PC-3 (cell line): ENCODE measurements around the gene ANTXR1. TPM values are rescaled to one million over a fixed set of nuclear protein-coding genes. Genes with fewer than 3 reads are reported as not detected.

Experiments used
- ATAC-seq: fragments of 200-7000 bp; cut with Tn5 transposase; 2 replicates; pipeline ENCODE4 v1.9.1; 2020; ENCODE audit warnings: mild to moderate bottlenecking, moderate library complexity
- BruUV-seq: library from RNA; stranded (reverse); fragments of 400-500 nt; replicated peaks from 2 replicates; lab custom pipeline; 2021; lab: Mats Ljungman, UMichigan
- CTCF ChIA-PET: fragments of 300-600 bp; sonication (Branson Sonifier 250); formaldehyde crosslinking; loops from one replicate; lab custom pipeline; 2022; ENCODE audit warnings: antibody characterized with exemption; lab: Charles Lee
- POLR2A ChIA-PET: fragments of 300-600 bp; sonication (Branson Sonifier 250); formaldehyde crosslinking; loops from one replicate; lab custom pipeline; 2022; ENCODE audit warnings: antibody characterized with exemption; ENCODE audit not compliant: unreplicated experiment; lab: Charles Lee
- DNase-seq: peaks from one replicate; pipeline ENCODE4 v3.0.0-alpha.2; 2015
- H2AFZ ChIP-seq: fragments of 300-600 bp; sonication (generic); 2 replicates; pipeline ENCODE4 v1.6.0; 2016; ENCODE audit warnings: antibody characterized with exemption, low read length
- H3F3A ChIP-seq: fragments of 300-600 bp; sonication (generic); one replicate; pipeline ENCODE4 v1.6.0; 2017; ENCODE audit warnings: antibody characterized with exemption, low read length, control low read depth, mild to moderate bottlenecking; ENCODE audit not compliant: unreplicated experiment
- H3K27ac ChIP-seq: fragments of 300-600 bp; sonication (generic); 2 replicates; pipeline ENCODE4 v1.5.1; 2016; ENCODE audit warnings: mild to moderate bottlenecking, low read length
- H3K27me3 ChIP-seq: fragments of 300-600 bp; sonication (generic); 2 replicates; pipeline ENCODE4 v1.6.1; 2016; ENCODE audit warnings: low read length, mixed read lengths
- H3K36me3 ChIP-seq: fragments of 300-600 bp; sonication (generic); 2 replicates; pipeline ENCODE4 v1.6.1; 2016; ENCODE audit warnings: low read depth, mixed run types, low read length, mixed read lengths
- H3K4me1 ChIP-seq: fragments of 300-600 bp; sonication (generic); 2 replicates; pipeline ENCODE4 v1.5.1; 2016; ENCODE audit warnings: low read length; ENCODE audit not compliant: insufficient read depth
- H3K4me2 ChIP-seq: fragments of 300-600 bp; sonication (generic); 2 replicates; pipeline ENCODE4 v1.6.0; 2016; ENCODE audit warnings: low read length
- H3K4me3 ChIP-seq: fragments of 300-600 bp; sonication (generic); 2 replicates; pipeline ENCODE4 v1.5.1; 2016; ENCODE audit warnings: mild to moderate bottlenecking, low read length, mixed read lengths
- H3K79me2 ChIP-seq: fragments of 300-600 bp; sonication (generic); 2 replicates; pipeline ENCODE4 v1.6.1; 2017; ENCODE audit warnings: low read length, mixed read lengths
- H3K9ac ChIP-seq: fragments of 300-600 bp; sonication (generic); 2 replicates; pipeline ENCODE4 v1.6.0; 2016; ENCODE audit warnings: mild to moderate bottlenecking, low read length
- H3K9me2 ChIP-seq: fragments of 300-600 bp; sonication (generic); replicated peaks from 2 replicates; pipeline ENCODE4 v1.6.1; 2016; ENCODE audit warnings: mixed run types, low read length, mixed read lengths
- H3K9me3 ChIP-seq: fragments of 300-600 bp; sonication (generic); 2 replicates; pipeline ENCODE4 v1.6.1; 2016; ENCODE audit warnings: low read length, mixed read lengths
- H4K20me1 ChIP-seq: fragments of 300-600 bp; sonication (generic); 2 replicates; pipeline ENCODE4 v1.6.1; 2016; ENCODE audit warnings: low read length, mixed read lengths
- CTCF ChIP-seq: fragments of 300-600 bp; sonication (generic); conservative IDR thresholded peaks from 2 replicates; pipeline ENCODE4 v1.5.1; 2017; ENCODE audit warnings: antibody characterized with exemption, low read depth, mild to moderate bottlenecking, low read length
- EZH2 ChIP-seq: fragments of 300-600 bp; sonication (generic); IDR thresholded peaks from one replicate; pipeline ENCODE4 v1.6.1; 2017; ENCODE audit warnings: antibody characterized with exemption, mild to moderate bottlenecking, low read length; ENCODE audit not compliant: unreplicated experiment
- EZH2phosphoT487 ChIP-seq: fragments of 300-600 bp; sonication (generic); IDR thresholded peaks from 2 replicates; pipeline ENCODE4 v1.6.1; 2018; ENCODE audit warnings: mild to moderate bottlenecking, antibody characterized with exemption, low read length, borderline replicate concordance
- intact Hi-C: fragments of 100-400 bp; cut with micrococcal nuclease; formaldehyde crosslinking; loops from 2 replicates; pipeline ENCODE4 v1.9.0; 2023
- total RNA-seq: library from RNA; depleted of rRNA; stranded (reverse); fragments of >200 nt; gene quantifications from 2 replicates; pipeline ENCODE4 v1.2.3, GENCODE V29; 2014

The ANTXR1 gene
- total RNA-seq, 1 experiment from 2014 or later, result 31.2 TPM

GRCh38 chr2:69204654-69205053, 191.7 kb downstream of the ANTXR1 start:
- CTCF ChIA-PET, result no interaction called here
- Histone ChIP-seq H3K27ac (no peak overlapping the region), H3F3A (no peaks in the 10 kb centered on the region), H2AFZ (no peak overlapping the region), H3K4me1 (no peaks in the 10 kb centered on the region), H4K20me1 (no peaks in the 10 kb centered on the region), H3K27me3 (no peaks in the 10 kb centered on the region), H3K4me3 (no peak overlapping the region), H3K9me3 (no peaks in the 10 kb centered on the region), H3K36me3 (peaks cover 4% of the 10 kb centered on the region; the same call in 1 of the 2 replicates), H3K79me2 (no peaks in the 10 kb centered on the region), H3K9ac (no peak overlapping the region), H3K4me2 (no peak overlapping the region), H3K9me2 (no peaks in the 10 kb centered on the region)
- DNase-seq, result no peak
- intact Hi-C loops, result no loop called here
- BruUV-seq, result no TSS peak
- TF ChIP-seq EZH2phosphoT487 (no peak), CTCF (no peak), EZH2 (no peak)
- POLR2A ChIA-PET, result no interaction called here
- ATAC-seq, result no peak

- Histone ChIP-seq H3K27ac (no peak overlapping the region), H3K4me3 (no peak overlapping the region), H2AFZ (no peak overlapping the region), H4K20me1 (no peaks in the 10 kb centered on the region), H3K79me2 (no peaks in the 10 kb centered on the region), H3F3A (no peaks in the 10 kb centered on the region), H3K9ac (no peak overlapping the region), H3K4me1 (no peaks in the 10 kb centered on the region), H3K27me3 (no peaks in the 10 kb centered on the region), H3K9me2 (no peaks in the 10 kb centered on the region), H3K36me3 (peaks cover 4% of the 10 kb centered on the region; the same call in 1 of the 2 replicates), H3K9me3 (no peaks in the 10 kb centered on the region), H3K4me2 (no peak overlapping the region)
- BruUV-seq, result no TSS peak
- TF ChIP-seq EZH2phosphoT487 (no peak), CTCF (no peak), EZH2 (no peak)
- POLR2A ChIA-PET, result no interaction called here
- ATAC-seq (no peak), DNase-seq (no peak)
- CTCF ChIA-PET, result no interaction called here
- intact Hi-C loops, result no loop called here
Measured at GRCh38 chr2:69205076-69205475, 192.1 kb downstream of the ANTXR1 start.

GRCh38 chr2:69205491-69205890, 192.5 kb downstream of the ANTXR1 start:
- intact Hi-C loops, result no loop called here
- no TSS peak for BruUV-seq
- no peak for ATAC-seq

More at GRCh38 chr2:69205491-69205890, 192.5 kb downstream of the ANTXR1 start:
- CTCF ChIA-PET, result no interaction called here
- POLR2A ChIA-PET, result no interaction called here
- no peak overlapping the region for H3K9ac ChIP-seq
- H3K36me3 ChIP-seq, result peaks cover 4% of the 10 kb centered on the region; the same call in 1 of the 2 replicates
- no peak for DNase-seq
- TF ChIP-seq CTCF (no peak), EZH2 (no peak)
- no peaks in the 10 kb centered on the region for H3K9me3 ChIP-seq
- no peak overlapping the region for H3K4me2 ChIP-seq
- H3K4me3 ChIP-seq, result no peak overlapping the region
- no peak overlapping the region for H3K27ac ChIP-seq
- H3F3A ChIP-seq, result no peaks in the 10 kb centered on the region
- H2AFZ ChIP-seq, result no peak overlapping the region
- no peaks in the 10 kb centered on the region for H3K4me1 ChIP-seq
- no peaks in the 10 kb centered on the region for H3K79me2 ChIP-seq
- H4K20me1 ChIP-seq, result no peaks in the 10 kb centered on the region
- H3K27me3 ChIP-seq, result no peaks in the 10 kb centered on the region
- no peaks in the 10 kb centered on the region for H3K9me2 ChIP-seq
